Inflammatory macrophage treated with lipopolysaccharide for 4 hours (primary cell): ENCODE measurements around the gene SRGAP3.

Experiments
- DNase-seq: peaks from one replicate; pipeline ENCODE4 v3.0.0-alpha.2; 2020

Gene SRGAP3

GRCh38 chr3:8981296-8981695 lies 268.1 kb downstream of the SRGAP3 start:
- DNase-seq, result no peak

GRCh38 chr3:8980756-8981257 lies 268.6 kb downstream of the SRGAP3 start:
- DNase-seq, result peak; percentile 41

GRCh38 chr3:8979262-8979661 lies 270.2 kb downstream of the SRGAP3 start:
- no peak for DNase-seq

- DNase-seq, result no peak
Observed at GRCh38 chr3:8978551-8978950, 270.9 kb downstream of the SRGAP3 start.

- DNase-seq, result no peak
Observed at GRCh38 chr3:8976540-8977182, 272.8 kb downstream of the SRGAP3 start.

- DNase-seq, result no peak
Observed at GRCh38 chr3:8975081-8976020, 274.1 kb downstream of the SRGAP3 start.

- no peak for DNase-seq
Observed at GRCh38 chr3:8974458-8974857, 275.0 kb downstream of the SRGAP3 start.

GRCh38 chr3:8972639-8973038 lies 276.8 kb downstream of the SRGAP3 start:
- DNase-seq, result peak; percentile 12

GRCh38 chr3:8970971-8971589 lies 278.4 kb downstream of the SRGAP3 start:
- DNase-seq, result peak; percentile 47

GRCh38 chr3:8969241-8969640 lies 280.2 kb downstream of the SRGAP3 start:
- DNase-seq, result no peak

GRCh38 chr3:8968375-8968882 lies 281.0 kb downstream of the SRGAP3 start:
- no peak for DNase-seq

GRCh38 chr3:8967553-8967952 lies 281.9 kb downstream of the SRGAP3 start:
- DNase-seq, result no peak

- DNase-seq, result no peak
Observed at GRCh38 chr3:8966820-8967348, 282.6 kb downstream of the SRGAP3 start.

GRCh38 chr3:8966150-8966819 lies 283.2 kb downstream of the SRGAP3 start:
- no peak for DNase-seq

GRCh38 chr3:8964436-8965370 lies 284.7 kb downstream of the SRGAP3 start:
- DNase-seq, result no peak

GRCh38 chr3:8963137-8963853 lies 286.2 kb downstream of the SRGAP3 start, which contains the start of gene RAD18:
RAD18 (minus strand) TSS chr3:8963472; CDS start chr3:8963385, 87 bp downstream.
- DNase-seq, result peak; percentile 94

- no peak for DNase-seq
Observed at GRCh38 chr3:8962226-8962861, 287.1 kb downstream of the SRGAP3 start.

- DNase-seq, result peak; percentile 63
Observed at GRCh38 chr3:8959668-8960067, 289.8 kb downstream of the SRGAP3 start.

GRCh38 chr3:8954938-8955763 lies 294.3 kb downstream of the SRGAP3 start:
- DNase-seq, result peak; percentile 78
